ENCODE data around the gene LAMA5. TPM values are rescaled to one million over a fixed set of nuclear protein-coding genes. Genes with fewer than 3 reads are reported as not detected.

The LAMA5 gene
- total RNA-seq, 1 donor from 2014 or later, result 12.1 TPM

GRCh38 chr20:62312662-62312977 lies 54.5 kb downstream of the LAMA5 start:
- Histone ChIP-seq H3K36me3 (no peaks in the 10 kb centered on the region), H3K9ac (no peak overlapping the region)
- no peaks in the 10 kb centered on the region for H3K36me3 Mint-ChIP-seq

GRCh38 chr20:62311832-62312661 lies 55.1 kb downstream of the LAMA5 start:
- Histone ChIP-seq H2AFZ (replicated peaks) (no peak overlapping the region), H3K4me3 (no peak overlapping the region), H3K36me3 (no peaks in the 10 kb centered on the region), H3K4me1 (no peaks in the 10 kb centered on the region), H3K27me3 (no peaks in the 10 kb centered on the region), H4K20me1 (ENCODE audit: low read depth) (no peaks in the 10 kb centered on the region), H3K79me2 (ENCODE audit: low read depth) (no peaks in the 10 kb centered on the region), H3K9me3 (ENCODE audit: low read depth) (no peaks in the 10 kb centered on the region), H3K4me2 (no peak overlapping the region), H3F3A (ENCODE audit: low read depth) (no peaks in the 10 kb centered on the region), H3K9ac (no peak overlapping the region), H3K27ac (no peak overlapping the region)
- H3K4me1 Mint-ChIP-seq, result no peaks in the 10 kb centered on the region
- H3K27me3 Mint-ChIP-seq (ENCODE audit: insufficient read depth, low read depth), result peaks cover 2% of the 10 kb centered on the region
- no peak for TF ChIP-seq EZH2phosphoT487 (IDR thresholded peaks at IDR 0.05)
- H3K36me3 Mint-ChIP-seq, result no peaks in the 10 kb centered on the region
- no peak overlapping the region for H3K4me3 Mint-ChIP-seq
- no peaks in the 10 kb centered on the region for H3K9me3 Mint-ChIP-seq
- DNase-seq (ENCODE audit: low spot score), result no peak
- H3K27ac Mint-ChIP-seq, result no peak overlapping the region

More at GRCh38 chr20:62312662-62312977, 54.5 kb downstream of the LAMA5 start:
- Histone ChIP-seq H3K27ac (no peak overlapping the region), H4K20me1 (ENCODE audit: low read depth) (no peaks in the 10 kb centered on the region), H3K27me3 (no peaks in the 10 kb centered on the region), H3K4me1 (no peaks in the 10 kb centered on the region), H3F3A (ENCODE audit: low read depth) (no peaks in the 10 kb centered on the region), H3K79me2 (ENCODE audit: low read depth) (no peaks in the 10 kb centered on the region), H3K4me2 (no peak overlapping the region), H2AFZ (replicated peaks) (no peak overlapping the region), H3K4me3 (no peak overlapping the region), H3K9me3 (ENCODE audit: low read depth) (no peaks in the 10 kb centered on the region)
- Mint-ChIP-seq H3K27ac (no peak overlapping the region), H3K9me3 (no peaks in the 10 kb centered on the region), H3K4me3 (no peak overlapping the region), H3K27me3 (ENCODE audit: insufficient read depth, low read depth) (peaks cover 2% of the 10 kb centered on the region), H3K4me1 (no peaks in the 10 kb centered on the region)
- no peak for DNase-seq (ENCODE audit: low spot score)
- TF ChIP-seq EZH2phosphoT487 (IDR thresholded peaks at IDR 0.05) (no peak), EZH2 (IDR thresholded peaks at IDR 0.05) (no peak), CTCF (IDR thresholded peaks at IDR 0.05) (no peak)

GRCh38 chr20:62311150-62311549 lies 56.0 kb downstream of the LAMA5 start:
- H3K36me3 Mint-ChIP-seq, result no peaks in the 10 kb centered on the region
- Histone ChIP-seq H3K36me3 (no peaks in the 10 kb centered on the region), H3K9ac (no peak overlapping the region), H3K4me1 (no peaks in the 10 kb centered on the region), H2AFZ (replicated peaks) (no peak overlapping the region), H3K9me3 (ENCODE audit: low read depth) (no peaks in the 10 kb centered on the region), H3K4me3 (no peak overlapping the region), H3K79me2 (ENCODE audit: low read depth) (no peaks in the 10 kb centered on the region), H3K27me3 (no peaks in the 10 kb centered on the region), H3K27ac (no peak overlapping the region), H4K20me1 (ENCODE audit: low read depth) (no peaks in the 10 kb centered on the region), H3K4me2 (no peak overlapping the region), H3F3A (ENCODE audit: low read depth) (no peaks in the 10 kb centered on the region)
- no peak for TF ChIP-seq EZH2phosphoT487 (IDR thresholded peaks at IDR 0.05)
- TF ChIP-seq EZH2 (IDR thresholded peaks at IDR 0.05), result no peak
- no peak for TF ChIP-seq CTCF (IDR thresholded peaks at IDR 0.05)
- no peaks in the 10 kb centered on the region for H3K9me3 Mint-ChIP-seq
- DNase-seq (ENCODE audit: low spot score), result no peak
- H3K27me3 Mint-ChIP-seq (ENCODE audit: insufficient read depth, low read depth), result peaks cover 2% of the 10 kb centered on the region
- H3K4me1 Mint-ChIP-seq, result no peaks in the 10 kb centered on the region
- no peak overlapping the region for H3K27ac Mint-ChIP-seq
- no peak overlapping the region for H3K4me3 Mint-ChIP-seq

- no peaks in the 10 kb centered on the region for H3K4me1 ChIP-seq
- H3K27me3 ChIP-seq, result no peaks in the 10 kb centered on the region
- H3K36me3 ChIP-seq, result no peaks in the 10 kb centered on the region
- H3K4me3 Mint-ChIP-seq, result no peak overlapping the region
- H3K4me1 Mint-ChIP-seq, result no peaks in the 10 kb centered on the region
- H3K9me3 ChIP-seq (ENCODE audit: low read depth), result no peaks in the 10 kb centered on the region
- no peak overlapping the region for H3K9ac ChIP-seq
- DNase-seq (ENCODE audit: low spot score), result no peak
- H3K4me3 ChIP-seq, result no peak overlapping the region
- H3K4me2 ChIP-seq, result no peak overlapping the region
- no peaks in the 10 kb centered on the region for H3K36me3 Mint-ChIP-seq
- H2AFZ ChIP-seq (replicated peaks), result no peak overlapping the region
- no peaks in the 10 kb centered on the region for H3F3A ChIP-seq (ENCODE audit: low read depth)
- TF ChIP-seq CTCF (IDR thresholded peaks at IDR 0.05), result no peak
- TF ChIP-seq EZH2phosphoT487 (IDR thresholded peaks at IDR 0.05), result no peak
- no peak for TF ChIP-seq EZH2 (IDR thresholded peaks at IDR 0.05)
- H3K9me3 Mint-ChIP-seq, result no peaks in the 10 kb centered on the region
- peaks cover 4% of the 10 kb centered on the region for H3K79me2 ChIP-seq (ENCODE audit: low read depth)
- no peak overlapping the region for H3K27ac Mint-ChIP-seq
- no peak overlapping the region for H3K27ac ChIP-seq
- peaks cover 2% of the 10 kb centered on the region for H3K27me3 Mint-ChIP-seq (ENCODE audit: insufficient read depth, low read depth)
- H4K20me1 ChIP-seq (ENCODE audit: low read depth), result peaks cover under 1% of the 10 kb centered on the region
Measured at GRCh38 chr20:62310757-62311121, 56.4 kb downstream of the LAMA5 start.

All from neural progenitor cell (in vitro differentiated cells).